ENCODE measurements around the gene BIN2. TPM values are rescaled to one million over a fixed set of nuclear protein-coding genes. Genes with fewer than 3 reads are reported as not detected.
"Not testable (repeated sequence)": the region's sequence is repeated elsewhere in the genome, so short reads cannot be mapped to it uniquely, and the experiment has no call there.

Gene BIN2
- total RNA-seq, 1 donor from 2014 or later, result 33.2 TPM

DNA sequence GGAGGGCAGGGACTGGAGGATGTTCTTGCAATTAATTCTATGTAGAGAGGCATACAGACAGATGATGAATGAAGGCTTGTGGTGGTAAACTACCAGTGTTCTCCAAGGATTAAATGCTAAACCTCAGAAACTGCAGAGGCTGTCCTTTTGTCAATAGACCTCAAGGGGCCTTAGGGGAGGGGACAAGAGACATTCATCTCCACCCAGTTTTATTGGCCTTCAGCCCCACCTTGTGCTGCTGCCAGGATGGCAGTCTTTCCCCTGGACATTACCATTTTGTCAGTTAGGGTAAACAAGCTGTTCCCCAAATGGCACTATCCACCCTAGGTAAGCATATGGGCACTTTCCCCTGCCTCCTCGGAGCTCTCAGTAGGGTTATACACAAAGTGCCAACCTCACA is 48.9 kb downstream of the BIN2 start:
- Mint-ChIP-seq H3K36me3 (ENCODE audit: low read depth) (no peaks in the 10 kb centered on the region), H3K9me3 (no peaks in the 10 kb centered on the region), H3K4me3 (no peak overlapping the region), H3K27ac (no peak overlapping the region), H3K4me1 (peaks cover 9% of the 10 kb centered on the region), H3K27me3 (peaks cover 16% of the 10 kb centered on the region)
- DNase-seq, result no peak
- intact Hi-C loops (cut with micrococcal nuclease), result no loop called here

DNA sequence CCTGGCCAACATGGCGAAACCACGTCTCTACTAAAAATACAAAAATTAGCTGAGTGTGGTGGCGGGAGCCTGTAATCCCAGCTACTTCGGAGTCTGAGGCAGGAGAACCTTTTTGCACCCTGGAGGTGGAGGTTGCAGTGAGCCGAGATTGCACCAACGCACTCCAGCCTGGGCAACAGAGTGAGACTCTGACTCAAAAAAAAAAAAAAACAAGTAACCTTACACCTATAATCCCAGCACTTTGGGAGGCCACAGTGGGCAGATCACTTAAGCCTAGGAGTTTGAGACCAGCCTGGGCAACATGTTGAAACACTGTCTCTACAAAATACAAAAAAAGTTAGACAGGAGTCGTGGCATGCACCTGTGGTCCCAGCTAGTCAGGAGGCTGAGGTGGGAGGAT is 51.2 kb downstream of the BIN2 start:
- H3K27ac Mint-ChIP-seq; intact Hi-C loops (cut with micrococcal nuclease); DNase-seq; H3K36me3 Mint-ChIP-seq (ENCODE audit: low read depth); H3K9me3 Mint-ChIP-seq; H3K4me3 Mint-ChIP-seq: not testable (repeated sequence)
- Mint-ChIP-seq H3K4me1 (peaks cover 16% of the 10 kb centered on the region), H3K27me3 (peaks cover 25% of the 10 kb centered on the region)

DNA sequence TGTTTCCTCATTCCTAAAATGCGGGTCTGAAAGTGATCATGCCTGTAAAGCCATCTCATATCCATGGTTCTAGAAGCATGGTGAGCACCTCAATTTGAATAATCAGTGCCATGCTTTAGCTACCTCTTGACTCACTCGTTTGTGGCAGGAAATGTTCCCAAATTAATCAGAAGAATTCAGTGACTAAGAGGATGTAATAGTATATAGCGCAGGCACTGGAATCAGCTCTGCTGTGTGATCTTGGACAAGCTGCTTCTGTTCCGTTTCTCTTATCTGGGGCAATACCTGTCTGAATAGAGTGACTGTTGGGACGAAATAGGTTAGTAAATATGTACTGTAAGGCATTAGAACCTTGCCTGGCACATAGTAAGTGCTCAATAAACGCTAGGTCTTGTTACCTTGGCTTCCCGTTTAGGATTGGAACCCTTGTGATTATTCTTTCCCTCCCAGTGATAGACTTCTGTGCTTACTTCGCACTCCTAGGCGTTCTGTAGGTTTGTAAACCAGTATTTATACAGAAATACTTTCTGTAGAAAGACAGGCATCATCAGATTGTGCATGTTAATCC is 52.9 kb downstream of the BIN2 start:
- Mint-ChIP-seq H3K36me3 (ENCODE audit: low read depth) (no peaks in the 10 kb centered on the region), H3K27me3 (peaks cover 27% of the 10 kb centered on the region), H3K9me3 (no peaks in the 10 kb centered on the region), H3K4me1 (peaks cover 16% of the 10 kb centered on the region), H3K27ac (peak overlapping the region; percentile 65), H3K4me3 (peak overlapping the region; percentile 83)
- no peak for DNase-seq
- intact Hi-C loops (cut with micrococcal nuclease), result loop anchor here (2.0 kb wide), 1 partner anchor 32 kb away; the partner anchor contains the start of gene DAZAP2

DNA sequence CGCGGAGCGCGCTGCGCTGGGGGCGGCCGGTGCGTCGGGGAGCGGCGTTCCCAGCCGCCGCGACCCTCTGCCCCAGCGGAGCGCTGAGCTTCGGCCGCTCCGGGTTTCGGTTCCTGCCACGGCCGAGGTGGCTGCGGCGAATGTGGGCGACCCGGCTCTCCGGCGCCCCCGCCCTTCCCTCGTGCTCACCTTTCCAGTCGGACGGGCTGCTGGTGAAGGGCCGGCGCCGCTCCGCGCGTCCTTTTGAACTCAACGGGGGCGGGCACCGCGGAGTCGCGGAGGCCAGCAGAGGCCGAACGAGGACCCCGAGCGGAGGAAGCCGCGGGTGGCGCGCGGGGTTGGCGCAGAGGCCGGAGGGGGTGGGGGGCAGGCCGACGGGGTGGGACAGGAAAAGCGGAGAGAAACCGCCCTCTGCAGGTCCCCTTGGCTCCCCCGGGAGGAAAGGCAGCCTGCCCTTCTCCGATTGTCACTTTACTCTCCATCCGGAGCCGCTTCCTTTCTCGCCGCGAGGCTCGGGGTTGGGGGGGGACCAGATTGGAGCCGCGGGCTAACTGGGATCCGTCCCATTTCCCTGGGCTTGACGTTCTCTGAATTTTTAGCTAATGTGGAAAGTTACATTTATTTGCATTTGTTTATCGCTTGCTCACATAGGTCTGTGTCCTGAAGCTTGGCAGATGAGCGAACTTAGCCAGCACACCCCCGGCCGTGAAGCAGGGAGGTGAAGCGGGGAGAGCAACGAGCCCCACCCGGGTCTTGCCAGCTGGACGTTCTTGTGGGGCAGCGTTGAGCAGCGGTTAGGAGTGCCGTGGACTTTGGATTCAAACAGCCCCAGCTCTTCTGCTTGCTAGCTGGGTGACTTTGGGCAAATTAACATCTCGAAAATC is 53.7 kb downstream of the BIN2 start, which contains the start of gene SMAGP:
Gene SMAGP, minus strand, starts transcription at position 349 of the 884 bp plus-strand sequence. CDS start 1,137 bp downstream, outside the sequence.
- intact Hi-C loops (cut with micrococcal nuclease), result loop anchor here (2.0 kb wide), 1 partner anchor 32 kb away; the partner anchor contains the start of gene DAZAP2
- peak within 1 kb of the TSS; percentile 65 for H3K27ac Mint-ChIP-seq
- peaks cover 19% of the 10 kb centered on the region for H3K4me1 Mint-ChIP-seq
- no peaks in the 10 kb centered on the region for H3K36me3 Mint-ChIP-seq (ENCODE audit: low read depth)
- peak within 1 kb of the TSS; percentile 83 for H3K4me3 Mint-ChIP-seq
- H3K27me3 Mint-ChIP-seq, result peaks cover 27% of the 10 kb centered on the region
- H3K9me3 Mint-ChIP-seq, result no peaks in the 10 kb centered on the region
- DNase-seq, result peak; percentile 86

DNA sequence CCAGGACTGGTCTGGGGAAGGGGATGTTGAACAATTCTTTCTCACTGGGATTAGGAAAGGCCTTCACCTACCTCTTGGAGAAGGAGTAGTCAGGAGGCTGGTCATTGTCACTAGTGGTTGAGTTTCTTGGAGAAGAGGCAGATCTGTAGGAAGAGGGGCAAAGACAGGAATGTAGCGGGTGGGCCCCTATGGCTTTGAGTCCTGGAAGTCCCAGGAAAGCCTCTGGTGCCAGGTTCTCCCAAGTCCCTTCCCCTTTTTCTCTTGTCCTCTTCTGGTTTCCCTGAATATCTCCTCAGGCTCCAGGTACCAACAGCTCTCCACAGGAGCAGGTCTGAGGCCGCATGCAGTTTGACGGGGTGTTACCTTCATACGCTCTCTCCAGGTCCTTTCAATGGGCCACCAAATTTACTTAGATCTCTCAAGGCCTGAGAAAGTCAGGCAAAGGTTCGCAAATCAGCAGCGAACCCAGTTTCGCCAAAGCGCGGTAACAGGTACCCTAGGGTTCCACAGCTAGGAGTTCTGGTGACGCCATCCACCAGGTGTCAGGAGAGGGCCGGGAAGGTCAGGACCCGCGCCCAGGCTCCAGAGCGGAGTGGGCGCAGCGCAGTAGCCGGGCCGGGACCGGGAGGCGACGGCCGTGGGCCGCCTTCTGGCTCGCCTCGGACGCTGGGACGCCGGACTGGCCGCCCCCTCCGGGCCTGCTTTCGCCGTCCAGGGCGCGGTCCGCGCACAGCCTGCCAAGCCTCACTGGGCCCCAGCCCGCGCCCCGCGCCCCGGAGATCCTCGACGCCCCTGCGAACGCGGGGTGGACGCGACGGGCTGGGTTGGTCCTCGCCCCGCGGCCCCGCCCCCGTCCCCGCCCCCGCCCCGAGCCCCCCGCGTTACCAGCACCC is 54.6 kb downstream of the BIN2 start:
- intact Hi-C loops (cut with micrococcal nuclease), result loop anchor here (1.0 to 5.0 kb wide), 3 partner anchors 31 to 72 kb away; partner anchors contain the start of genes BIN2 and DAZAP2
- H3K36me3 Mint-ChIP-seq (ENCODE audit: low read depth), result no peaks in the 10 kb centered on the region
- H3K4me3 Mint-ChIP-seq, result peak overlapping the region; percentile 68
- peaks cover 24% of the 10 kb centered on the region for H3K4me1 Mint-ChIP-seq
- no peaks in the 10 kb centered on the region for H3K9me3 Mint-ChIP-seq
- peak overlapping the region; percentile 41 for H3K27ac Mint-ChIP-seq
- H3K27me3 Mint-ChIP-seq, result peaks cover 27% of the 10 kb centered on the region
- DNase-seq, result peak; percentile 84

DNA sequence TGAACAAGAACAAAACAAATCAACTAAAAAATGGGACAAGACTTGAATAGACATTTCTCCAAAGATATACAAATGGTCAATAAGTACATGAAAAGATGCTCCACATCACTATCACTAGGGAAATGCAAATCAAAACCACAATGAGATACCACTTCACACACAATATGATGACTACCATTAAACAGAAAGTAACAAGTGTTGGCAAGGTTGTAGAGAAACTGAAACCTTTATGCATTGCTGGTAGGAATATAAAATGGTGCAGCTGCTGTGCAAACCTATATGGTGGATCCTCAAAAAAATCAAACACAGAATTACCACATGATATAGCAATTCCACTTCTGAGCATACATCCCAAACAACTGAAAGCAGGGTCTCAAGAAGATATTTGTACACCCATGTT is 59.0 kb downstream of the BIN2 start:
- H3K27me3 Mint-ChIP-seq, result peaks cover 13% of the 10 kb centered on the region
- H3K4me1 Mint-ChIP-seq, result peaks cover 20% of the 10 kb centered on the region
- intact Hi-C loops (cut with micrococcal nuclease), result loop anchor here (5.0 kb wide), 1 partner anchor 57 kb away; the partner anchor contains the start of gene BIN2
- no peaks in the 10 kb centered on the region for H3K9me3 Mint-ChIP-seq
- H3K36me3 Mint-ChIP-seq (ENCODE audit: low read depth), result no peaks in the 10 kb centered on the region
- H3K27ac Mint-ChIP-seq, result no peak overlapping the region
- peak; percentile 67 for DNase-seq
- no peak overlapping the region for H3K4me3 Mint-ChIP-seq

DNA sequence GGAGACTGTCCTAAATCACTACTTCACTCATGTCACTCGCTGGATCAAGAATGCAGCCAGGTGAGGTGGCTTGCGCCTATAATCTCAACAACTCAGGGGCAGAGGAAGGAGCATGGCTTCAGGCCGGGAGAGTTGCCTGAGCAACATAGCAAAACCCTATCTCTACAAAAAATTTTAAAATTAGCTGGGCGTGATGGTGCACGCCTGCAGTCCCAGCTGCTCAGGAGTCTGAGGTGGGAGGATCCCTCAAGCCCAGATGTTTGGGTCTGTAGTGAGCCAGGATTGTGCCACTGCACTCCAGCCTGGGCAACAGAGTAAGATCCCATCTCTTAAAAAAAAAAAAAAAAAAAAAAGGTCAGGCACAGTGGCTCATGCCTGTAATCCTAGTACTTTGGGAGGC is 59.7 kb downstream of the BIN2 start:
- intact Hi-C loops (cut with micrococcal nuclease), result no loop called here
- Mint-ChIP-seq H3K27me3 (peaks cover 13% of the 10 kb centered on the region), H3K4me1 (peaks cover 18% of the 10 kb centered on the region), H3K9me3 (no peaks in the 10 kb centered on the region), H3K4me3 (no peak overlapping the region), H3K27ac (no peak overlapping the region), H3K36me3 (ENCODE audit: low read depth) (no peaks in the 10 kb centered on the region)
- DNase-seq, result no peak

DNA sequence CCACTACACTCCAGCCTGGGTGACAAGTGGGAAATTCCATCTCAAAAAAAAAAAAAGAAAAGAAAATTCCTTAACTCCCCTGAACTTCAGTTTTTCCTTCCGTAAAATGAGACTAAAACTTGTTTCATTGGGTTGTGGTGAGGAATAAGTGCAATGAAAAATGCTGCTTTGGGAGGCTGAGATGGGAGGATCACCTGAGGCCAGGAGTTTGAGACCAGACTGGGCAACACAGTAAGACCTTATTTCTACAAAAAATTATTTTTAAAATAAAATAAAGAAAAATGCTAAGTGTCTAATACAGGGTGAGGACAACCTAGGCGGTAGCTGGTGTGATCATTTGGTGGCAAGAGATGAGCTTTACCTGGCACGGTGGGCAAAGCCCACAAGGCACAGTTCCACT is 60.6 kb downstream of the BIN2 start:
- H3K27me3 Mint-ChIP-seq, result peaks cover 7% of the 10 kb centered on the region
- H3K27ac Mint-ChIP-seq, result no peak overlapping the region
- no peak for DNase-seq
- intact Hi-C loops (cut with micrococcal nuclease), result no loop called here
- H3K4me3 Mint-ChIP-seq, result no peak overlapping the region
- no peaks in the 10 kb centered on the region for H3K36me3 Mint-ChIP-seq (ENCODE audit: low read depth)
- H3K9me3 Mint-ChIP-seq, result no peaks in the 10 kb centered on the region
- H3K4me1 Mint-ChIP-seq, result peaks cover 13% of the 10 kb centered on the region

DNA sequence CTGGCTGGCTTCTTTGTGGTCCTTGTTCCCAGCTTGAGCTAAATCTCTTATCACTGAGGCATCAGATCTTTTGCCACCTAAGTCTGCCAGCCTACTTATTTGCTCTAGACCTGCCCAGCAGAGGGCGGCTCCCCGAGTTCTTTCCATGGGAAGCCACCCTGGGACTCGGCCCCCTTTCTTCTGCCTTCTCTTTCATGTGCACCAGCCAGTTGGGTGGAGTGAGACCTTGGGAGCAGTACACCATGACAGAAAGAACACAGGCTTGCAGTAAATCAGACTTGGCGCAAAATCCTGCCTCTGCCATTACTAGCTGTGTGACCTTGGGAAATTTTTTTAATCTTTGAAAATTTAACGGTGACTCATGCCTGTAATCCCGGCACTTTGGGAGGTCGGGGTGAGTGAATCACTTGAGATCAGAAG is 61.2 kb downstream of the BIN2 start:
- Mint-ChIP-seq H3K27ac (no peak overlapping the region), H3K36me3 (ENCODE audit: low read depth) (no peaks in the 10 kb centered on the region), H3K4me3 (no peak overlapping the region), H3K27me3 (peaks cover 4% of the 10 kb centered on the region), H3K9me3 (no peaks in the 10 kb centered on the region), H3K4me1 (peaks cover 13% of the 10 kb centered on the region)
- peak; percentile 63 for DNase-seq
- intact Hi-C loops (cut with micrococcal nuclease), result no loop called here

DNA sequence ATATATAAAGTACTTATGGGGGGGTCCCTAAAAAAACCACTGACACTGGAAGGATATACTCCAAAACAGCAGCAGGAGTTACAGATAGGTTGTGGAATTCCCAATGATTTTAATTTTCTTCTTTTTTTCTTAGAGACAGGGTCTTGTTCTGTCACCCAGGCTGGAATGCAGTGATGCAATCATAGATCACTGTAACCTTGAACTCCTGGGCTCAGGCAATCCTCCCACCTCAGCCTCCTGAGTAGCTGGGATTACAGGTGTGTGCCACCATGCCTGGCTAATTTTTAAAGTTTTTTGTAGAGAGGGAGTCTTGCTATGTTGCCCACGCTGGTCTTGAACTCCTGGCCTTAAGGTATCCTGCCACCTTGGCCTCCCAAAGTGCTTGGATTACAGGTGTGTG is 64.4 kb downstream of the BIN2 start:
- H3K4me1 Mint-ChIP-seq; H3K36me3 Mint-ChIP-seq (ENCODE audit: low read depth); H3K9me3 Mint-ChIP-seq; H3K27me3 Mint-ChIP-seq; intact Hi-C loops (cut with micrococcal nuclease); H3K27ac Mint-ChIP-seq; DNase-seq; H3K4me3 Mint-ChIP-seq: not testable (repeated sequence)

DNA sequence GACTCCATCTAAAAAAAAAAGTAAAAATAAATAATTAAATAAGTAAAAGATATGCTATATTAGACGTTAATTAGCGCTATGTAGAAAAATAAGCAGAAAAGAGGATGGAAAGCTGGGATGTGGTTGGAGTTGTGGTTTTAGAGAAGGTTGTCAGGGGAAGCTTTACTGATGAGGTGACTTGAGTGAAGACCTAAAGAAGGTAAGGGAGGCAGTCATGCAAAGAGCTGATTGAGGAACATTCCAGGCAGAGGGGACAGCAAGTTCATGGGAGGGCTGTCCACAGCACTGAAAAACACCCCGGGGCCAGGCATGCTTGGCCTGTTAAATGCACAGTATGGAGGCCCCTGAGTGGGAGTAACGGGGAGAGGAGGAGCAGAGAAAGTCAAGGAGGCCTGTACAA is 69.4 kb downstream of the BIN2 start:
- H3K36me3 Mint-ChIP-seq (ENCODE audit: low read depth), result no peaks in the 10 kb centered on the region
- intact Hi-C loops (cut with micrococcal nuclease), result no loop called here
- DNase-seq, result no peak
- no peaks in the 10 kb centered on the region for H3K9me3 Mint-ChIP-seq
- H3K4me3 Mint-ChIP-seq, result no peak overlapping the region
- H3K27me3 Mint-ChIP-seq, result no peaks in the 10 kb centered on the region
- no peak overlapping the region for H3K27ac Mint-ChIP-seq
- peaks cover 5% of the 10 kb centered on the region for H3K4me1 Mint-ChIP-seq

DNA sequence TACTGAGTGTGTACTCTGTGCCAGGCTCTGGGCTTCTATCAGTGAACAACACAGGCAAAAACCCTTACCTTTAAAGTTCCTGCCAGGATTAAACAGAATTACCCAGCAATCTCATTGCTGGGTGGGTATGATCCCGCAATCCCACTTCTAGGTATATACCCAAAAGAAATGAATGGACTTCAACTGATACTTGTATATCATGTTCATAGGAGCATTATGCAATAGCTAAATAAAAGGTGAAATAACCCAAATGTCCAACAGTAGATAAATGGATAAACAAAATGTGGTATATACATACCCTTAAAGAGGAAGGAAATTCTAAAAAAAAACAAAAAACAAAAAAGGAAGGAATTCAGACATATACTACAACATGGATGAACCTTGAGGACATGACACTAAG is 70.7 kb downstream of the BIN2 start:
- intact Hi-C loops (cut with micrococcal nuclease), result no loop called here
- Mint-ChIP-seq H3K36me3 (ENCODE audit: low read depth) (no peaks in the 10 kb centered on the region), H3K27ac (no peak overlapping the region)

DNA sequence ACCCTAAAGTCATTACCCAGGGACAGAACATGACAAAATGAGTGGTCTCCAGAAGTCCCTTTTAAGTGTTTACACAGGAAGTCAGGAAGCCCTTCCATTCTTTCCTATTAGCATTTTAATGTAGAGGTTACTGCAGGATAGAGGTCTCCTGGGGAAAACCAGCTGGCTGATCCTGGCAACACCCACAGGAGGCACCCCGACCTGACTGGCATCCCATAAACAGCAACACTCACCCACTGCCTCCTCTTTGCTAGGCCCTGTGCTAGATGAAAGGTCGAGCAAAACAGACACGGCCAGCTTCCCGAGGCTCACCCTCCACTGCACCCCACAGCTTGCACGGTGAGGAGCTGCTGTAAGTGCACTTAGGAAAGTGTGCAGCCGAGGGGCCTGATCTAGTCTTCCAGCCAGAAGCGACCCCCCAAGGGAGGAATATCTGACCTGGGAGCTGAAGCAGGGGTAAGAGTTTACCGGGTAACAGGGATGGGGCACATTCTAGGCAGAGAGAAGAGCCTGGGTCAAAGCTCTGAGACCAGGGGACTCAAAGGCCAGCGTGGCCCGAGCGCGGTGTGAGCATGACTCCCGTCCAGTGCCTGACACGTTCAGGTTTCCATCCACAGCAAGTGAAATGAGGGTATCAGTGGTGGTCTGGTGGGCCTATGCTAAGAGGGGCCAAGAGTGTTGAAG is 76.3 kb downstream of the BIN2 start:
- intact Hi-C loops (cut with micrococcal nuclease), result no loop called here
- peaks cover 16% of the 10 kb centered on the region for H3K36me3 Mint-ChIP-seq (ENCODE audit: low read depth)
- no peak for DNase-seq
- H3K4me1 Mint-ChIP-seq, result peaks cover 41% of the 10 kb centered on the region
- no peaks in the 10 kb centered on the region for H3K27me3 Mint-ChIP-seq
- peak overlapping the region; percentile 51 for H3K4me3 Mint-ChIP-seq
- H3K27ac Mint-ChIP-seq, result peak overlapping the region; percentile 71
- no peaks in the 10 kb centered on the region for H3K9me3 Mint-ChIP-seq

More for the DNA sequence above, 70.7 kb downstream of the BIN2 start:
- Mint-ChIP-seq H3K27me3 (no peaks in the 10 kb centered on the region), H3K9me3 (no peaks in the 10 kb centered on the region), H3K4me3 (no peak overlapping the region), H3K4me1 (peaks cover 7% of the 10 kb centered on the region)
- DNase-seq, result no peak

All from activated CD4-positive, alpha-beta T cell treated with anti-CD3 and anti-CD28 coated beads, Interleukin-2, amount 10 ng/mL, durations not matched to agents 24 days and 14 days (primary cell).